RWPE2 (cell line): ENCODE results near the gene COPS7A.
A peak's percentile ranks its signal among the peaks of the same experiment; 100 is the strongest.

Source experiments
- ATAC-seq: fragments of 200-7000 bp; cut with Tn5 transposase; 3 replicates; pipeline ENCODE4 v1.9.1; 2021; ENCODE audit warnings: low read depth
- DNase-seq: peaks from one replicate; pipeline ENCODE4 v3.0.0-alpha.2; 2020; ENCODE audit warnings: low spot score
- H3K27ac ChIP-seq: fragments of 450-650 bp; 2 replicates; pipeline ENCODE4 v1.5.1; 2017; ENCODE audit warnings: mild to moderate bottlenecking; ENCODE audit not compliant: poor library complexity, severe bottlenecking
- H3K27me3 ChIP-seq: fragments of 250-450 bp; sonication (Bioruptor Pico); 2 replicates; pipeline ENCODE4 v1.5.1; 2021; ENCODE audit warnings: mild to moderate bottlenecking, moderate library complexity; ENCODE audit not compliant: insufficient read depth, poor library complexity, severe bottlenecking
- H3K36me3 ChIP-seq: fragments of 250-450 bp; sonication (Bioruptor Pico); 2 replicates; pipeline ENCODE4 v1.5.1; 2020; ENCODE audit warnings: low read depth, mild to moderate bottlenecking, moderate library complexity
- H3K4me1 ChIP-seq: fragments of 250-450 bp; sonication (Bioruptor Pico); 2 replicates; pipeline ENCODE4 v1.5.1; 2021; ENCODE audit warnings: mild to moderate bottlenecking, moderate library complexity; ENCODE audit not compliant: insufficient read depth, poor library complexity, severe bottlenecking
- H3K4me3 ChIP-seq: fragments of 250-450 bp; sonication (Bioruptor Pico); 2 replicates; pipeline ENCODE4 v1.5.1; 2021; ENCODE audit warnings: mild to moderate bottlenecking, moderate library complexity; ENCODE audit not compliant: severe bottlenecking
- H3K9me3 ChIP-seq: fragments of 250-450 bp; sonication (Bioruptor Pico); 2 replicates; pipeline ENCODE4 v1.5.1; 2021; ENCODE audit warnings: mild to moderate bottlenecking, moderate library complexity; ENCODE audit not compliant: severe bottlenecking
- TF ChIP-seq, protein P1 (sequence below): fragments of 450-650 bp; IDR thresholded peaks from one replicate; pipeline ENCODE4 v1.5.1; 2017; ENCODE audit warnings: mild to moderate bottlenecking, moderate library complexity; ENCODE audit not compliant: poor library complexity, severe bottlenecking

Gene COPS7A

DNA sequence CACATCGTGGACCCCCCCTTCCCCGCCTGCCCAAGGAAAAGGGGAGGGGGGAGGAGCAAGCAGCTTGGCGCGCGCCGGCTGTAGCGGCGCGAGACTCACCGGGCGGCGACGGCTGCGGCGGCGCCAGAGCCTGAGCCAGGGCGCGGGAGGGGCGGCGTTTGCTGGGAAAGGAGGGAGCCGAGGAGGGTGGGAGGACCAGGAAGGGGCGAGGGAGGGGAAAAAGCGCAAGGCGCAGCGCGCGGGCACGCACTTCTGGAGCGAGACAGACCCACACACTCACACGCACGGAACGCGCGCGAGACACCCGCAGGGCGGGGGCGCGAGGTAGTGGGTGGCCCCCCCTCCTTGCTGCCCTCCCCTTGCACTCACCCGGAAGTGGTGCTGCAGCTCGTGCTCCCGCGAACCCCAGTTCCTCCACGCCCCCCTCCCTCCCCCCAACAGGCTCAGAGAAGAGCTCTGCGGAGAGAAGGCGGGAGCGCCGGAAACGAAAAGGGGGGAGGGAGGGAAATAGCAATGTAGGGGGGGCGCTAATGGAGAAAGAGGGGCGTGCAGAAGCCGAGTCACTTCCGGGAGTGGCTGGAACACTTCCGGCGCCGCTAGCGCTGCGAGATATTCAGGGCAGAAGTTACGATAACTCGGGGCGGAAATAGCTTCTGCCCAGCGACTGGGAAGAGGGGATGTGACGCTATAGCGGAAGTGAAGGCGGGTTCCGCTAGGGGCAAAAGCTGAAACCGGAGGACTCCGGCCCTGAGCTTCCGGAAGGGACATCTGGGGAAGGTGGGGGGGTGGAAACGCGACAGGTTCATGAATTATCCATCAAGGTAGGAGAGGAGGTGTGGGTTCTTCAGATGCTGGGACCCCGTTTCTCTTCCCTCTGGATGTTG lies 34.6 kb upstream of the COPS7A start, which contains the start of gene ZNF384:
ZNF384 (minus strand) TSS at position 377 of the 884 bp plus-strand sequence. CDS start 9,855 bp downstream, outside the sequence.
- no peaks in the 10 kb centered on the region for H3K9me3 ChIP-seq
- no peaks in the 10 kb centered on the region for H3K27me3 ChIP-seq
- H3K27ac ChIP-seq, result peak within 1 kb of the TSS; percentile 79
- peak; percentile 97 for DNase-seq
- TF ChIP-seq, protein P1, sequence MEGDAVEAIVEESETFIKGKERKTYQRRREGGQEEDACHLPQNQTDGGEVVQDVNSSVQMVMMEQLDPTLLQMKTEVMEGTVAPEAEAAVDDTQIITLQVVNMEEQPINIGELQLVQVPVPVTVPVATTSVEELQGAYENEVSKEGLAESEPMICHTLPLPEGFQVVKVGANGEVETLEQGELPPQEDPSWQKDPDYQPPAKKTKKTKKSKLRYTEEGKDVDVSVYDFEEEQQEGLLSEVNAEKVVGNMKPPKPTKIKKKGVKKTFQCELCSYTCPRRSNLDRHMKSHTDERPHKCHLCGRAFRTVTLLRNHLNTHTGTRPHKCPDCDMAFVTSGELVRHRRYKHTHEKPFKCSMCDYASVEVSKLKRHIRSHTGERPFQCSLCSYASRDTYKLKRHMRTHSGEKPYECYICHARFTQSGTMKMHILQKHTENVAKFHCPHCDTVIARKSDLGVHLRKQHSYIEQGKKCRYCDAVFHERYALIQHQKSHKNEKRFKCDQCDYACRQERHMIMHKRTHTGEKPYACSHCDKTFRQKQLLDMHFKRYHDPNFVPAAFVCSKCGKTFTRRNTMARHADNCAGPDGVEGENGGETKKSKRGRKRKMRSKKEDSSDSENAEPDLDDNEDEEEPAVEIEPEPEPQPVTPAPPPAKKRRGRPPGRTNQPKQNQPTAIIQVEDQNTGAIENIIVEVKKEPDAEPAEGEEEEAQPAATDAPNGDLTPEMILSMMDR, result no peak
- peaks cover 20% of the 10 kb centered on the region for H3K36me3 ChIP-seq
- ATAC-seq, result peak; percentile 84
- peak within 1 kb of the TSS; percentile 60 for H3K4me3 ChIP-seq
- H3K4me1 ChIP-seq, result peaks cover 14% of the 10 kb centered on the region

DNA sequence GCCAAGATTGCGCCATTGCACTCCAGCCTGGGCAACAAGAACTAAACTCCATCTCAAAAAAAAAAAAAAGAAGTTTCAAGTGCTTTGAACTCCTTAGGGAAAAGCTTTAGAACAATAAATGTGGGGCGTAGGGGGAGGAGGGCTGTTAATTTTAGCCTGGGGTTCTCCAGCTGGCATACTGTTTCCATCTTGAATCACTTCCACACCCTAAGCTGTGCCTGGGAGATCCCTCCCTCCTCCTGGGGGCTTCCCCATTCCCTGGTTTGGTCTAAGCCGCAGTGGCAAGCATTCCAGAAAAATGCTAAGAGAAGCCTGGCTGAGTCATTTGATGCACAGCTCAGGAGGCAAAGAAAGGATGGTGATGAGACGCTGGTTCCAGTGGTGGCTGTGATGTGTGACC lies 32.4 kb upstream of the COPS7A start:
- Histone ChIP-seq H3K36me3 (peaks cover 6% of the 10 kb centered on the region; the same call in 1 of the 2 replicates), H3K4me3 (no peak overlapping the region), H3K27ac (no peak overlapping the region), H3K27me3 (no peaks in the 10 kb centered on the region), H3K4me1 (peaks cover 14% of the 10 kb centered on the region), H3K9me3 (no peaks in the 10 kb centered on the region)
- DNase-seq, result no peak
- no peak for ATAC-seq
- TF ChIP-seq, protein P1, result no peak

DNA sequence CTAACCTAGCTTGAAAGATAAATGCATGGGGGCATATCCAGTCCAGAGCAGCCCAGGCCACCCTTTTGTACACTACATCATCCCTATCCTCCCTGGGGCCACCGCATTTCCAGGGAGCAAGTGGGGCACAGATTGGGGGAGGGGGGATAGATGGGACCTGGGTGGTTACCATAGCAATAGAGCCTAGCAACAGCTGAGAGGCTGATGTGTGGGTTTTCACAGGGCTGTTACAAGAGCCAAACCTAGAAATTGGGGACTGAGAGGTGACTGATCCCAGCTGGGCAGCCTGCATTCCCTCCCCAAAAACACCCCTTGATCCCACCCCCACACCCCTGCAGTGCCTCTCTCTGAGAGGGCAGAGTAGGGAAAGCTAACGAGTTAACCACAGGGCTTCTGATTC lies 31.0 kb upstream of the COPS7A start:
- no peak overlapping the region for H3K27ac ChIP-seq
- no peaks in the 10 kb centered on the region for H3K27me3 ChIP-seq
- no peak for DNase-seq
- no peak overlapping the region for H3K4me3 ChIP-seq
- TF ChIP-seq, protein P1, result no peak
- no peaks in the 10 kb centered on the region for H3K9me3 ChIP-seq
- H3K4me1 ChIP-seq, result peaks cover 7% of the 10 kb centered on the region
- no peaks in the 10 kb centered on the region for H3K36me3 ChIP-seq
- ATAC-seq, result no peak

DNA sequence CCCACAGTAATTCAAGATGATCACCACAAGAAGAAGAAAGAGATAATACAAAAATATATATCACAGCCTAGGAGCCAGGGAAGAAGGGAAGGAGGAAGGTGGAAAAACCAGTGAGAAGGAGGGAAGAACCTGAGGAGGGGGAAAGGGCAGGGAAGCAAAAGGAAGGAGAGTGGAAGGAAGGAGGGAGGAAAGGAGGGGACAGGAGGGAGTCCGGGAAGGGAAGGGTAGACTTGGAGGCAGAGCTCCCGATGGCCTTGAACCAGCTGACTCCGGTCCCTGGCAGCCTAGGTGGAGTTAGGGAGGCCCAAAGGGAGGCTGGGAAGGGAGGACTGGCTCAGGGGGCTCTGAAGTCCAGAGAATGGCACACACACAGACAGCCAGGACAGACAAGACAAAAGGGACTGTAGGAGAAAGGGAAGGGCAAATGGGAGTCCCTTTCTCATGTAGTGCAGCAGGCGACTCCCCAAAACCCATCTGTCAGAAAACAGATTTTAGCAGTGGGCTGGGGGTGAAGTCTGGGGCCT lies 30.0 kb upstream of the COPS7A start:
- no peak overlapping the region for H3K27ac ChIP-seq

More for the DNA sequence above, 30.0 kb upstream of the COPS7A start:
- DNase-seq (no peak), ATAC-seq (no peak)
- H3K36me3 ChIP-seq, result no peaks in the 10 kb centered on the region
- peaks cover 6% of the 10 kb centered on the region for H3K4me1 ChIP-seq
- TF ChIP-seq, protein P1, result no peak
- H3K4me3 ChIP-seq, result no peak overlapping the region
- H3K27me3 ChIP-seq, result no peaks in the 10 kb centered on the region
- H3K9me3 ChIP-seq, result no peaks in the 10 kb centered on the region
